Measurements from ENCODE around the gene MAP3K3. TPM values are rescaled to one million over a fixed set of nuclear protein-coding genes. Genes with fewer than 3 reads are reported as not detected.

Gene MAP3K3
- 12.9 and 14.1 TPM in 2 replicates for total RNA-seq (2021)
- Bru-seq, nascent RNA: percentile 58 among the genes with signal in this experiment
- BruChase-seq, experiment 1, labeled RNA remaining after a 2-hour chase: percentile 57 among the genes with signal in this experiment
- BruChase-seq, experiment 2, labeled RNA remaining after a 6-hour chase: percentile 59 among the genes with signal in this experiment
- long read RNA-seq, full-length matches to known transcripts: 12 of 16 reads
- long read RNA-seq, partial matches to known transcripts: 2 of 16 reads
- long read RNA-seq, other reads (novel, unspliced or antisense): 2 of 16 reads

DNA sequence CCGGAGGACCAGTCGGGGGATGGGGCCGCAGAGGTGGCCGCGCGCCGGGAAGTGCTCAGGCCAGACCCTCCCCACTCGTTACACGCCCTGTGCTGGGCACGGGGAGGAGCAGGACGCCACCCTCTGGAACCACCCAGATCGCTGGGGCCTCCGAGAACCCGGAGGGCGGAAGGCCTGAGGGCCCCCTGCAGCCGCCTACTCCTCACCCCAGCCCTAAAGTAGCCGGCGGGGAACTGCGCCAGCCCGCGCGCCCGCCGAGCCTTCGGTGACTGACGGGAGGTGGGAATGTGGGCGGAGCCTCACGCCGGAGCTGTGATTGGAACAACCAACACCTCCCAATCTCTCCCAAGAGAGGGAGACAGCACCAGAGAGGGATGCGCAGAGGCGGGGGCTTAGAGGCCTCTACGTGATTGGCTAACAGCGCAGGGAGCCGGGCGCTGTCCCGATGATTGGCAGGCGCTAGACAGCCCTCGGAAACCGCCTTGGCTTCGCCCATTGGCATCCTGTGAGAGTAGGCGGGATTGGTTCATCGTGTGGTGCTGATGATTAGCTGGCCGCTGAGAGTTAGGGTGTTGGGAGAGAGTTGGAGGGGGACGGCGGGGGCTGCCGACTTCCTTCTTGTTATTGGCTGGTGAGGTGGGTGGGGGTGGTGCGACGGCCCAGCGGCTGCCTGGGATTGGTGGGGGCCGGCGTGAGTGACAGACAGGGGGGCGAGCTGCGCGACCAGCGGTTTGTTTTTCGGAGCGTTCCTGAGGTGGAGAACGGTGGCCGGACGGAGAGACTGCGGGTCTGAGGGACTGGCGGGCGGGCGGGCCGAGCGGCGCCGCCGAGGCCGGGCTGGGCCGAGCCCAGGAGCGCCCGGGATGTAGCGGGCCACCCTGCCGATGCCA, at the start of gene MAP3K3:
Gene MAP3K3, plus strand, starts transcription at position 734 of the 890 bp plus-strand sequence. CDS start 343 bp downstream, outside the sequence.
- H3K4me2 ChIP-seq: peak within 1 kb of the TSS; percentile 90
- H3K9me2 ChIP-seq (ENCODE audit: insufficient read depth): no peaks in the 10 kb centered on the region
- no peak within 1 kb of the TSS for H3K27ac ChIP-seq
- peak within 1 kb of the TSS; percentile 84 for H2AFZ ChIP-seq
- no peaks in the 10 kb centered on the region for H3K9me3 ChIP-seq (ENCODE audit: insufficient read depth, low read depth)
- H3K4me1 ChIP-seq (replicated peaks; ENCODE audit: insufficient read depth): peaks cover 12% of the 10 kb centered on the region; the same call in 1 of the 2 replicates
- H4K20me1 ChIP-seq (ENCODE audit: insufficient read depth): no peaks in the 10 kb centered on the region; the same call in 1 of the 2 replicates
- BruUV-seq (replicated peaks): no TSS peak
- no peaks in the 10 kb centered on the region for H3F3A ChIP-seq (ENCODE audit: insufficient read depth, low read depth)
- 0 out of 2 replicates have a peak, but pooled peaks cover 8% of the 10 kb centered on the region for H3K79me2 ChIP-seq (ENCODE audit: low read depth)
- intact Hi-C loops (cut with micrococcal nuclease; ENCODE audit: unreplicated experiment): loop anchor here (2.0 to 5.0 kb wide), 4 partner anchors 55 to 220 kb away; partner anchors contain the start of genes SMARCD2 and STRADA
- DNase-seq: peak; percentile 99
- CTCF ChIA-PET: interaction anchor here (0.6 to 2.3 kb wide), 4 partner anchors 11 to 441 kb away, joined by 3 to 11 read pairs (median 5); no protein-coding TSS in a partner anchor
- H3K4me3 ChIP-seq: peak within 1 kb of the TSS; percentile 64
- POLR2A ChIA-PET (ENCODE audit: unreplicated experiment): interaction anchor here (0.5 to 0.9 kb wide), 12 partner anchors 14 to 1758 kb away, joined by 3 to 22 read pairs (median 5); partner anchors contain the start of genes BRIP1, CCDC47 and DDX42
- no peaks in the 10 kb centered on the region for H3K27me3 ChIP-seq (ENCODE audit: insufficient read depth, low read depth)
- no peaks in the 10 kb centered on the region for H3K36me3 ChIP-seq (ENCODE audit: low read depth)
- TF ChIP-seq CTCF (conservative IDR thresholded peaks at IDR 0.05) (no peak; the same call in 1 of the 2 replicates), EZH2 (IDR thresholded peaks at IDR 0.05; ENCODE audit: low read depth) (no peak)

DNA sequence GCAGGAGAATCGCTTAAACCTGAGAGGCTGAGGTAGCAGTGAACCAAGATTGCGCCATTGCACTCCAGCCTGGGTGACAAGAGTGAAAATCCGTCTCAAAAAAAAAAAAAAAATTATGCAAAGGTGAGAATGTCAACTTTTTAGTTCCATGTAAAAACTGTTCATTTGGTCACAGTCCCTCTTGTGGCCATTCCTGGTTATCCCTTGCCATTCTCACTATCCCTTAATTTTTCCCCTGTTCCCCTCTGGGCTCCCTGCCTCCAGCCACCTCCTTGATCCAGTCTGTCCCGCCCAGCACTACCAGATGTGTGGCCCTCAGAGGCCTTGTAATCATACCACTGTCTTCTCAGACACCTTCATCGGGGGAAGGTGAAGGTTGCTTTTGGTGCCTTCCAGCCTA, 48.6 kb upstream of the MAP3K3 start:
- no peak overlapping the region for H3K4me3 ChIP-seq
- peaks cover 58% of the 10 kb centered on the region for H3K79me2 ChIP-seq (ENCODE audit: low read depth)
- peaks cover 79% of the 10 kb centered on the region for H4K20me1 ChIP-seq (ENCODE audit: insufficient read depth)
- H3K4me2 ChIP-seq: no peak overlapping the region
- H3K4me1 ChIP-seq (replicated peaks; ENCODE audit: insufficient read depth): 0 out of 2 replicates have a peak, but pooled peaks cover 7% of the 10 kb centered on the region
- no peaks in the 10 kb centered on the region for H3K27me3 ChIP-seq (ENCODE audit: insufficient read depth, low read depth)
- H3K36me3 ChIP-seq (ENCODE audit: low read depth): no peaks in the 10 kb centered on the region; the same call in 1 of the 2 replicates
- ChIA-PET POLR2A (ENCODE audit: unreplicated experiment) (no interaction called here), CTCF (no interaction called here)
- H3K27ac ChIP-seq: no peak overlapping the region
- no peak for DNase-seq
- peak; percentile 50; the same call in 1 of the 2 replicates for TF ChIP-seq CTCF (conservative IDR thresholded peaks at IDR 0.05)
- no peak for TF ChIP-seq EZH2 (IDR thresholded peaks at IDR 0.05; ENCODE audit: low read depth)
- no peaks in the 10 kb centered on the region for H3K9me2 ChIP-seq (ENCODE audit: insufficient read depth)
- no peak overlapping the region for H2AFZ ChIP-seq
- H3K9me3 ChIP-seq (ENCODE audit: insufficient read depth, low read depth): no peaks in the 10 kb centered on the region
- no TSS peak for BruUV-seq (replicated peaks)
- peaks cover 6% of the 10 kb centered on the region; the same call in 1 of the 2 replicates for H3F3A ChIP-seq (ENCODE audit: insufficient read depth, low read depth)
- intact Hi-C loops (cut with micrococcal nuclease; ENCODE audit: unreplicated experiment): no loop called here

DNA sequence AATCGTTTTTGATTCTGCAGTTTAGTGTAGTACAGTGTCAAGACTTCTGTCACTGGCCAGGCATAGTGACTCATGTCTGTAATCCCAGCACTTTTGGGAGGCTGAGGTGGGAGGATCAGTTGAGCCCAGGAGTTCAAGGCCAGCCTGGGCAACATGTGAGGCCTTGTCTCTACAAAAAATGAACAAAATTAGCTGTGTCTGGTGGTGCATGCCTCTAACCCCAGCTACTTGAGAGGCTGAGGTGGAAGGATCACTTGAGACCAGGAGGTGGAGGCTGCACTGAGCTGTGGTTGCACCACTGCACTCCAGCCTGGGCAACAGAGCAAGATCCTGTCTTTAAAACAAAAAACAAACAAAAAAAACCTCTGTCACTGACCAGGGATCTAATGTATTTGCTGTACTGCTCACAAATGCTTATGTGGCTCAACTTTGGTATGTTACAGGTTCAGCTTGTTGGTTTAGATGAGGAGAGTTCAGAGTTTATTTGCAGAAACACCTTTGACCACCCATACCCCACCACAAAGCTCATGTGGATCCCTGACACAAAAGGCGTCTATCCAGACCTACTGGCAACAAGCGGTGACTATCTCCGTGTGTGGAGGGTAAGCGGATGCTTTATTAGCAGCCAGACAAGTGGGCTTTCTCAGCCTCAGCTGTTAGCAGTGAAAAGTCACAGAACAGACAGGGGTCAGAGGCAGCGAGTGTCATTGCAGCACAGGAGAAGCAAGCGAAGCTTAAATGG, 44.0 kb upstream of the MAP3K3 start:
- peaks cover 38% of the 10 kb centered on the region for H3K79me2 ChIP-seq (ENCODE audit: low read depth)
- no peak overlapping the region for H3K4me3 ChIP-seq
- no TSS peak for BruUV-seq (replicated peaks)
- peaks cover 60% of the 10 kb centered on the region for H4K20me1 ChIP-seq (ENCODE audit: insufficient read depth)
- no peak for DNase-seq
- POLR2A ChIA-PET (ENCODE audit: unreplicated experiment): no interaction called here
- no peaks in the 10 kb centered on the region for H3K9me3 ChIP-seq (ENCODE audit: insufficient read depth, low read depth)
- intact Hi-C loops (cut with micrococcal nuclease; ENCODE audit: unreplicated experiment): no loop called here
- no peaks in the 10 kb centered on the region for H3K27me3 ChIP-seq (ENCODE audit: insufficient read depth, low read depth)
- peaks cover 8% of the 10 kb centered on the region for H3K36me3 ChIP-seq (ENCODE audit: low read depth)
- no peaks in the 10 kb centered on the region for H3K4me1 ChIP-seq (replicated peaks; ENCODE audit: insufficient read depth)
- CTCF ChIA-PET: no interaction called here
- no peaks in the 10 kb centered on the region for H3K9me2 ChIP-seq (ENCODE audit: insufficient read depth)
- H3K4me2 ChIP-seq: no peak overlapping the region
- H2AFZ ChIP-seq: no peak overlapping the region
- TF ChIP-seq CTCF (conservative IDR thresholded peaks at IDR 0.05) (no peak), EZH2 (IDR thresholded peaks at IDR 0.05; ENCODE audit: low read depth) (no peak)
- H3F3A ChIP-seq (ENCODE audit: insufficient read depth, low read depth): no peaks in the 10 kb centered on the region
- H3K27ac ChIP-seq: no peak overlapping the region
